ENCODE measurements around the gene CASZ1. TPM values are rescaled to one million over a fixed set of nuclear protein-coding genes. Genes with fewer than 3 reads are reported as not detected.

CASZ1 gene
- total and polyA plus RNA-seq, 9 of the 15 experiments (the other 6 are each of a cell fraction or from before 2014, with no cell fraction given): 0.01 to 4.0 (median 0.76) TPM; not detected in 1

DNA sequence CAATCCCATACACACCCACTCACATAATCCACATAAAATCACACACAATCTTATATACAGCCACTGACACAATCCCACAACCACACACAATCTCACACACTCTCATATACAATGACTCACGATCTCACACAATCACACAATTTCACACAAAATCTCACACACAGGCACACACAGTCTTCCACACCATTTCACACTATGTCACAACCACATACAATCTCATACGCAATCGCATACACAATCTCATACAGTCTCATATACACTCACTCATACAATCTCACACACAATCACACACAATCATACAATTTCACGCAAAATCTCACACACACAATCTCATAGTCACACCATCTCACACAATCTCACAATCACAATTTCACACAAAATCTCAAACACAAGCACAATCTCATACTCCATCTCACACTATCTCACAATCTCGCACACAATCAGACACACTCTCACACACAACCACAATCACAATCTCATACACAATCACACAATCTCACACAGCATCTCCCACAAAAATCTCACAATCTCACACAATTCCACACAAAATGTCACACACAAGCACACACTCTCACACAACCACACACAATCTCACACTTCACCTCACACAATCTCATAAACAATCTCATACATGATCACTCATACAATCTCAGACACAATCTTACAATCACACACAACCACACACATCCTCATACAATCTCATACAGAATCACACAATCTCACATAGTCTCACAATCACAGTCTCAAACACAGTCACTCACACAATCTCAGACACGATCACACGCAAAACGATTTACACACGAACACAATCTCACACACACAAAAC, 18.5 kb downstream of the CASZ1 start (continued):
- no peak for TF ChIP-seq ZNF764 (CRISPR knock-in tag; IDR thresholded peaks at IDR 0.05; ENCODE audit: low read depth)
- no peak for TF ChIP-seq ZNF282 (CRISPR knock-in tag; IDR thresholded peaks at IDR 0.05)
- peak; percentile 56 for TF ChIP-seq NCOA4 (IDR thresholded peaks at IDR 0.05; ENCODE audit: partially characterized antibody)
- TF ChIP-seq PHF8 (IDR thresholded peaks at IDR 0.05; ENCODE audit: borderline replicate concordance, low read length): no peak; the same call in 1 of the 2 replicates
- TF ChIP-seq HNRNPLL (IDR thresholded peaks at IDR 0.05; ENCODE audit: low read depth, low read length, poor library complexity, severe bottlenecking): no peak
- no peak for TF ChIP-seq NCOA2 (IDR thresholded peaks at IDR 0.05; ENCODE audit: partially characterized antibody in 2 of 2)
- TF ChIP-seq KDM4B (IDR thresholded peaks at IDR 0.05; ENCODE audit: borderline replicate concordance in 2 of 2, low read depth in 1 of 2): no peak
- no peak for TF ChIP-seq ZNF445 (CRISPR knock-in tag; IDR thresholded peaks at IDR 0.05; ENCODE audit: low read depth)
- TF ChIP-seq SFPQ (IDR thresholded peaks at IDR 0.05; ENCODE audit: low read depth, low read length): no peak
- TF ChIP-seq, protein P1, sequence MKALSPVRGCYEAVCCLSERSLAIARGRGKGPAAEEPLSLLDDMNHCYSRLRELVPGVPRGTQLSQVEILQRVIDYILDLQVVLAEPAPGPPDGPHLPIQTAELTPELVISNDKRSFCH (CRISPR knock-in tag; IDR thresholded peaks at IDR 0.05): no peak
- TF ChIP-seq, protein P1 (tag; IDR thresholded peaks at IDR 0.05): no peak
- peak; percentile 75; the same call in 1 of the 2 replicates for TF ChIP-seq ZBTB26 (CRISPR knock-in tag; IDR thresholded peaks at IDR 0.05)
- no peak for TF ChIP-seq IRF2 (CRISPR knock-in tag; IDR thresholded peaks at IDR 0.05)
- no peak for TF ChIP-seq ETS1 (conservative IDR thresholded peaks at IDR 0.05; ENCODE audit: control insufficient read depth, low read depth, low read length)
- TF ChIP-seq, protein P2, sequence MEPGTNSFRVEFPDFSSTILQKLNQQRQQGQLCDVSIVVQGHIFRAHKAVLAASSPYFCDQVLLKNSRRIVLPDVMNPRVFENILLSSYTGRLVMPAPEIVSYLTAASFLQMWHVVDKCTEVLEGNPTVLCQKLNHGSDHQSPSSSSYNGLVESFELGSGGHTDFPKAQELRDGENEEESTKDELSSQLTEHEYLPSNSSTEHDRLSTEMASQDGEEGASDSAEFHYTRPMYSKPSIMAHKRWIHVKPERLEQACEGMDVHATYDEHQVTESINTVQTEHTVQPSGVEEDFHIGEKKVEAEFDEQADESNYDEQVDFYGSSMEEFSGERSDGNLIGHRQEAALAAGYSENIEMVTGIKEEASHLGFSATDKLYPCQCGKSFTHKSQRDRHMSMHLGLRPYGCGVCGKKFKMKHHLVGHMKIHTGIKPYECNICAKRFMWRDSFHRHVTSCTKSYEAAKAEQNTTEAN (CRISPR knock-in tag; IDR thresholded peaks at IDR 0.05): 0 out of 2 replicates have a peak, but pooled peaks have one; percentile 69
- TF ChIP-seq SMARCC2 (IDR thresholded peaks at IDR 0.05; ENCODE audit: low read depth): no peak
- peak; percentile 56 for TF ChIP-seq PHF20 (IDR thresholded peaks at IDR 0.05; ENCODE audit: partially characterized antibody)
